Measurements from ENCODE around the gene TTLL5.

Gene TTLL5

GRCh38 chr14:75794615-75795038, 133.6 kb downstream of the TTLL5 start:
- Histone ChIP-seq H3K9ac (no peak overlapping the region), H3K27ac (no peak overlapping the region), H2AFZ (no peak overlapping the region), H3K4me1 (no peaks in the 10 kb centered on the region), H3K4me3 (ENCODE audit: low read depth, low read length) (no peak overlapping the region), H3K9me3 (ENCODE audit: control insufficient read depth, low read length) (no peaks in the 10 kb centered on the region), H3K4me2 (ENCODE audit: low read length) (no peak overlapping the region), H3K36me3 (ENCODE audit: control insufficient read depth, insufficient read depth, low read length) (no peaks in the 10 kb centered on the region), H3K27me3 (ENCODE audit: control insufficient read depth, insufficient read depth, low read length) (no peaks in the 10 kb centered on the region), H3K79me2 (no peaks in the 10 kb centered on the region)
- no peak for TF ChIP-seq CTCF (IDR thresholded peaks at IDR 0.05)

- Histone ChIP-seq H3K27me3 (ENCODE audit: control insufficient read depth, insufficient read depth, low read length) (no peaks in the 10 kb centered on the region), H3K9me3 (ENCODE audit: control insufficient read depth, low read length) (no peaks in the 10 kb centered on the region), H3K4me1 (no peaks in the 10 kb centered on the region), H3K9ac (no peak overlapping the region), H3K4me2 (ENCODE audit: low read length) (no peak overlapping the region), H3K27ac (no peak overlapping the region), H3K36me3 (ENCODE audit: control insufficient read depth, insufficient read depth, low read length) (no peaks in the 10 kb centered on the region), H2AFZ (no peak overlapping the region), H3K79me2 (no peaks in the 10 kb centered on the region), H3K4me3 (ENCODE audit: low read depth, low read length) (no peak overlapping the region)
- no peak for TF ChIP-seq CTCF (IDR thresholded peaks at IDR 0.05)
Observed at GRCh38 chr14:75800792-75801191, 139.7 kb downstream of the TTLL5 start.

- Histone ChIP-seq H3K27me3 (ENCODE audit: control insufficient read depth, insufficient read depth, low read length) (no peaks in the 10 kb centered on the region), H3K27ac (no peak overlapping the region), H3K9ac (no peak overlapping the region), H3K9me3 (ENCODE audit: control insufficient read depth, low read length) (no peaks in the 10 kb centered on the region), H3K36me3 (ENCODE audit: control insufficient read depth, insufficient read depth, low read length) (no peaks in the 10 kb centered on the region), H3K4me1 (no peaks in the 10 kb centered on the region), H3K4me2 (ENCODE audit: low read length) (no peak overlapping the region), H2AFZ (no peak overlapping the region), H3K4me3 (ENCODE audit: low read depth, low read length) (no peak overlapping the region), H3K79me2 (no peaks in the 10 kb centered on the region)
- TF ChIP-seq CTCF (IDR thresholded peaks at IDR 0.05), result no peak
Observed at GRCh38 chr14:75802486-75802885, 141.4 kb downstream of the TTLL5 start.

GRCh38 chr14:75803765-75804164, 142.7 kb downstream of the TTLL5 start:
- H3K79me2 ChIP-seq, result no peaks in the 10 kb centered on the region
- H3K4me2 ChIP-seq (ENCODE audit: low read length), result no peak overlapping the region
- H3K36me3 ChIP-seq (ENCODE audit: control insufficient read depth, insufficient read depth, low read length), result no peaks in the 10 kb centered on the region
- no peaks in the 10 kb centered on the region for H3K9me3 ChIP-seq (ENCODE audit: control insufficient read depth, low read length)
- TF ChIP-seq CTCF (IDR thresholded peaks at IDR 0.05), result no peak
- H2AFZ ChIP-seq, result no peak overlapping the region
- no peaks in the 10 kb centered on the region for H3K4me1 ChIP-seq
- H3K4me3 ChIP-seq (ENCODE audit: low read depth, low read length), result no peak overlapping the region
- H3K27me3 ChIP-seq (ENCODE audit: control insufficient read depth, insufficient read depth, low read length), result no peaks in the 10 kb centered on the region
- H3K27ac ChIP-seq, result no peak overlapping the region
- H3K9ac ChIP-seq, result no peak overlapping the region

- Histone ChIP-seq H3K27ac (no peak overlapping the region), H3K4me2 (ENCODE audit: low read length) (no peak overlapping the region), H3K9me3 (ENCODE audit: control insufficient read depth, low read length) (no peaks in the 10 kb centered on the region), H3K4me3 (ENCODE audit: low read depth, low read length) (no peak overlapping the region), H3K4me1 (no peaks in the 10 kb centered on the region), H3K36me3 (ENCODE audit: control insufficient read depth, insufficient read depth, low read length) (no peaks in the 10 kb centered on the region), H3K9ac (no peak overlapping the region), H3K79me2 (no peaks in the 10 kb centered on the region), H2AFZ (no peak overlapping the region), H3K27me3 (ENCODE audit: control insufficient read depth, insufficient read depth, low read length) (no peaks in the 10 kb centered on the region)
- no peak for TF ChIP-seq CTCF (IDR thresholded peaks at IDR 0.05)
Observed at GRCh38 chr14:75804570-75805275, 143.7 kb downstream of the TTLL5 start.

Data from parathyroid adenoma (tissue), 2 donors.